Kidney epithelial cell (primary cell): ENCODE data around the gene ST8SIA6. TPM values are rescaled to one million over a fixed set of nuclear protein-coding genes. Genes with fewer than 3 reads are reported as not detected.

Experiments used
- DNase-seq: peaks from one replicate; pipeline ENCODE4 v3.0.0-alpha.2; 2010; ENCODE audit warnings: low read depth
- H3K27me3 ChIP-seq: 2 replicates; pipeline ENCODE4 v1.6.0; 2011; ENCODE audit warnings: low read length; ENCODE audit not compliant: control insufficient read depth, insufficient read depth
- H3K36me3 ChIP-seq: 2 replicates; pipeline ENCODE4 v1.5.1; 2011; ENCODE audit warnings: low read length; ENCODE audit not compliant: control insufficient read depth, insufficient read depth
- H3K4me3 ChIP-seq: 2 replicates; pipeline ENCODE4 v1.5.1; 2011; ENCODE audit warnings: low read depth, mild to moderate bottlenecking, control low read depth, low read length
- CTCF ChIP-seq: IDR thresholded peaks from 2 replicates; pipeline ENCODE4 v1.5.1; 2011; ENCODE audit warnings: mild to moderate bottlenecking, moderate library complexity, low read length, control low read depth, inconsistent platforms; ENCODE audit not compliant: insufficient read depth, poor library complexity, severe bottlenecking
- total RNA-seq: library from RNA; depleted of rRNA; stranded (reverse); fragments of >200 nt; gene quantifications from 2 replicates; pipeline ENCODE4 v1.2.3, GENCODE V29; 2015

Gene ST8SIA6
- total RNA-seq, 1 donor from 2014 or later = not detected

- Histone ChIP-seq H3K36me3 (no peaks in the 10 kb centered on the region), H3K27me3 (no peaks in the 10 kb centered on the region), H3K4me3 (no peak overlapping the region)
- DNase-seq = no peak
- TF ChIP-seq CTCF = peak; percentile 47
These were observed 78.3 kb downstream of the ST8SIA6 start for GRCh38 chr10:17375936-17376584.

GRCh38 chr10:17368708-17369272, 85.6 kb downstream of the ST8SIA6 start:
- Histone ChIP-seq H3K4me3 (no peak overlapping the region), H3K36me3 (no peaks in the 10 kb centered on the region), H3K27me3 (no peaks in the 10 kb centered on the region)
- DNase-seq = no peak
- no peak for TF ChIP-seq CTCF

- TF ChIP-seq CTCF = no peak
- Histone ChIP-seq H3K4me3 (no peak overlapping the region), H3K27me3 (no peaks in the 10 kb centered on the region), H3K36me3 (no peaks in the 10 kb centered on the region)
- DNase-seq = no peak
These were observed 87.7 kb downstream of the ST8SIA6 start for GRCh38 chr10:17366705-17367104.

- no peaks in the 10 kb centered on the region for H3K36me3 ChIP-seq
- no peak for DNase-seq
- H3K27me3 ChIP-seq = no peaks in the 10 kb centered on the region
- no peak overlapping the region for H3K4me3 ChIP-seq
- TF ChIP-seq CTCF = no peak
These were observed 89.0 kb downstream of the ST8SIA6 start for GRCh38 chr10:17365402-17365801.

GRCh38 chr10:17358461-17358860, 95.9 kb downstream of the ST8SIA6 start:
- DNase-seq = no peak
- no peak for TF ChIP-seq CTCF
- no peaks in the 10 kb centered on the region for H3K27me3 ChIP-seq
- no peak overlapping the region for H3K4me3 ChIP-seq
- H3K36me3 ChIP-seq = no peaks in the 10 kb centered on the region

GRCh38 chr10:17357781-17358180, 96.6 kb downstream of the ST8SIA6 start:
- H3K36me3 ChIP-seq = no peaks in the 10 kb centered on the region
- no peak for DNase-seq
- no peak for TF ChIP-seq CTCF
- no peak overlapping the region for H3K4me3 ChIP-seq
- H3K27me3 ChIP-seq = no peaks in the 10 kb centered on the region
